Islet precursor cell (in vitro differentiated cells): Measurements from ENCODE around the gene CNOT3.

Experiments
- DNase-seq: peaks from one replicate; pipeline ENCODE4 v3.0.0-alpha.2; 2018

CNOT3 gene

DNA sequence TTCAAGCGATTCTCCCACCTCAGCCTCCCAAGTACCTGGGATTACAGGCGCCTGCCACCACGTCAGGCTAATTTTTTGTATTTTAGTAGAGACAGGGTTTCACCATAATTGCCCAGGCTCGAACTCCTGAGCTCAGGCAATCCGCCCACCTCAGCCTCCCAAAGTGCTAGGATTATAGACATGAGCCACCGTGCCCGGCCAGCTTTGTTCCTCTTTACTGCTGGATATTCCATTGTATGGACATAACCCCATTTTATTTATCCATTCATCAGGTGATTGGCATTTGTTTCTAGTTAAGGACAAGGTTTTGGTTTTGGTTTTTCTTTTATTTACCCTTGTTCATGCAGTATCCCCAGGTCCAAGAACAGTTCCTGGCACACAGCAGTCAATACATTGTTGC, 59.0 kb downstream of the CNOT3 start:
- no peak for DNase-seq

DNA sequence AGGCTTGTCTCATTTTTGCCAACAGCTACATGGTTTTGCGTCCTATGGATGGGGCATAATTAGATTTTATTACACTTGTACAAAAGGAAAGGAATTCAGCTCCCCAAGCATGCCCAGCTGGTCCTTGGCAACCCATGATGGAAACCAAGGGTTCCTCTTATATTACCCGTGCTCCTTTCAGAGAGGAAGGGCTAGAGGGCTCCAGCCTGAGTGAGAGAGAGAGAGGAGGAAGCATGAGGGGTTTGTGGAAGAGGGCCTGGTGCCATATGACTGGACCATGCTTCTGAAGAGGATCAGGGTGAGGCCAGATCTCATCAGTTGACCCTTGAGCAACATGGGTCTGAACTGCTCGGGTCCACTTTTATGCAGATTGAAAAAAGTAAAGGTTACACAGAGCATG, 59.6 kb downstream of the CNOT3 start:
- no peak for DNase-seq

DNA sequence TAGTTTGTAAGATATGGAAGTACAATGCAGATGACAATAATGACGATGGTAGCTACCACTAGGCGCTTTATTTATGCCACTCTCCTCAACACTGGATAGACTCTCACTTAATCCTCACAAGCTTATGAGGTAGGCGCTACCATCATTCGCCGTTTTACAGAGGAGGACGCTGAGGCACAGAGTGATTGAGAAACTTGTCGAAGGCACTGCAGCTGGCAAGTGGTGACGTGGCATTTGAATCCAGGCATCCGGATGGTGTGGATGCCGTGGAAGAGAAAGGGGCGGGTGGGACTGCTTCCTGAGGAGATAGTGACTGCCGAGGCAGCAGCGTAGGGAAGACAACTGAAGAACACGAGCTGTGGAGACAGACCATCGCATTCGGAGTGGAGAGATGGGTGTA, 61.8 kb downstream of the CNOT3 start:
- peak; percentile 39 for DNase-seq

DNA sequence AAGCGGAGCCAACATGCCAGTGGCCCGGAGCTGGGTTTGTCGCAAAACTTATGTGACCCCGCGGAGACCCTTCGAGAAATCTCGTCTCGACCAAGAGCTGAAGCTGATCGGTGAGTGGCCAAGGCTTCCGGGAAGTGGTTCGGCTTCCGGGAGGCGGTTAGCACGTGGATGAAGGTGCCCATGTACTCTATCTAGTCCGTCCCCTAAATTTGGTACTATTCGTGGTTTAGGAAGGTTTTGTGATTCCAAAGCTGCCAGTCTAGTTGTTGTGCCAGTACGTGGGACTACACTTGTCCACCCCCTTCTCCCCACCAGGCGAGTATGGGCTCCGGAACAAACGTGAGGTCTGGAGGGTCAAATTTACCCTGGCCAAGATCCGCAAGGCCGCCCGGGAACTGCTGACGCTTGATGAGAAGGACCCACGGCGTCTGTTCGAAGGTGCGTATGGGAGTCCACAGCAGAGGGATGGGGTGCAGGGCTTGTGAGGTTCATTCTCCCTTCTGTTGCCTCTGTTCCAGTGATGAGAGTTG, 63.7 kb downstream of the CNOT3 start:
- DNase-seq = peak; percentile 32

DNA sequence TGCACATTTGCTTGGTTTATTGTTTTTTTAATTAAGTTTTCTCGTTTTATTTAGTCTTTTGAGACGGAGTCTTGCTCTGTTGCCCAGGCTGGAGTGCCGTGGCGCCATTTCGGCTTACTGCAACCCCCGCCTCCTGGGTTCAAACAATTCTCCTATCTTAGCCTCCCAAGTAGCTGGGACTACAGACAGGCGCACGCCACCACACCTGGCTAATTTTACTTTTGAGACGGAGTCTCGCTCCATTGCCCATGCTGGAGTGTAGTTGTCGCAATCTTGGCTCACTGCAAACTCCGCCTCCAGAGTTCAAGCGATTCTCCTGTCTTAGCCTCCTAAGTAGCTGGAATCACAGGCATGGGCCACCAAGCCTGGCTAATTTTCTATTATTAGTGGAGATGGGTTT, 64.4 kb downstream of the CNOT3 start:
- peak; percentile 52 for DNase-seq

DNA sequence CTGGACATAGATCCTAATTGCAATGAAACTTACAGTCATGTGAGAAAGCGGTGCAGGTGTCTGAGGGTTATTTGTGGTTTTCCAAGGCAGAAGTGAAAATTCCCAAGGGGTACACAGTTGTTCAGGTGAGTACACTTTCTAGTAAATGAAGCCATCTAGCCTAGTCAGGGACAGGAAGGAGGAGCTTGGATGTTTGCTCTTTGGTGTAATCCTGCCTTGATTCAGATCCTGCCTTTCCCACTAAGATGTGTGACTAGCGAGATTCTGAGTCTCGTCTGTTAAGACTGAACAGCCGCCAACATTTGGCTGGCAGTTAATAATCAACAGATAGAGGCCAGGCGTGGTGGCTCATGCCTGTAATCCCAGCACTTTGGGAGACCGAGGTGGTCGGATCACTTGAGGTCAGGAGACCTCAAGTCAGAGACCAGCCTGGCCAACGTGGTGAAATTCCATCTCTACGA, 65.6 kb downstream of the CNOT3 start:
- no peak for DNase-seq

DNA sequence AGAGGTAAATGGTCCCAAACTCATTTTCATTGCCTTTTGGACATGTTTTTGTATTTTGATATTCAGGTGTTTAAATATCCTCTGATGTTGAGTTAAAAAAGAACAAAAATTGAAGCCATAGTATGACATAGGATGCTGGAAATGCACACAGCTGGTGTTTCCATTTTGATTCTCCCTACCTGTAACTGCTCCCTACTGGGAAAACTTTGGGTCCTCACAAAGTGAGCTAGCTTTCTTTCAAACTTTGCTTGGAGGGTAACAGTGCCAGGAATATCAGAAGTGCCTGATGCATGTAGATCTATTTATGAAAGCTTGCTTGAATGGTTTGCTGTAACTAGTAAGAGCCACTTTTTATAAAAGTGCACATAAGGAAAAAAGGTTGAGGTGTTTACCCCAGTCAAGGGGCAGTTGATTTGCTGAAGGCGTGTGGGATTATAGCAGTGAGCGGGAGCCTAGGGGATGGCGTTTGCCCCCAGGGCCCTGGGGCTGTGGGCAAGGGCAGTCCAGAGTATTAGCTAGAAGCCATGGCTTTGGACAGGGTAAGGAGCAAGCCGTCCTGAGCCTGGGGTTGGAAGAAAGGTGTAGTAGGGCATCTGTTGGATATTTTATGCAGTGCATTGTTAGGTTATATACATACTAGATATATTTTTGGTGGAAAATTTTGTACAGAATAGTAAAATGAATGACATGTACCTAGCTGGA, 67.4 kb downstream of the CNOT3 start:
- no peak for DNase-seq
